Smooth muscle cell of the coronary artery (primary cell): ENCODE data around the gene PAWR. TPM values are rescaled to one million over a fixed set of nuclear protein-coding genes. Genes with fewer than 3 reads are reported as not detected.

Experiments
- total RNA-seq: library from RNA; depleted of rRNA; stranded (reverse); fragments of >200 nt; gene quantifications from 2 replicates; pipeline ENCODE4 v1.2.3, GENCODE V29; 2014; ENCODE audit warnings: low replicate concordance

PAWR gene, protein sequence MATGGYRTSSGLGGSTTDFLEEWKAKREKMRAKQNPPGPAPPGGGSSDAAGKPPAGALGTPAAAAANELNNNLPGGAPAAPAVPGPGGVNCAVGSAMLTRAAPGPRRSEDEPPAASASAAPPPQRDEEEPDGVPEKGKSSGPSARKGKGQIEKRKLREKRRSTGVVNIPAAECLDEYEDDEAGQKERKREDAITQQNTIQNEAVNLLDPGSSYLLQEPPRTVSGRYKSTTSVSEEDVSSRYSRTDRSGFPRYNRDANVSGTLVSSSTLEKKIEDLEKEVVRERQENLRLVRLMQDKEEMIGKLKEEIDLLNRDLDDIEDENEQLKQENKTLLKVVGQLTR
- total RNA-seq, result 14.3 and 98.7 TPM in 2 replicates

DNA sequence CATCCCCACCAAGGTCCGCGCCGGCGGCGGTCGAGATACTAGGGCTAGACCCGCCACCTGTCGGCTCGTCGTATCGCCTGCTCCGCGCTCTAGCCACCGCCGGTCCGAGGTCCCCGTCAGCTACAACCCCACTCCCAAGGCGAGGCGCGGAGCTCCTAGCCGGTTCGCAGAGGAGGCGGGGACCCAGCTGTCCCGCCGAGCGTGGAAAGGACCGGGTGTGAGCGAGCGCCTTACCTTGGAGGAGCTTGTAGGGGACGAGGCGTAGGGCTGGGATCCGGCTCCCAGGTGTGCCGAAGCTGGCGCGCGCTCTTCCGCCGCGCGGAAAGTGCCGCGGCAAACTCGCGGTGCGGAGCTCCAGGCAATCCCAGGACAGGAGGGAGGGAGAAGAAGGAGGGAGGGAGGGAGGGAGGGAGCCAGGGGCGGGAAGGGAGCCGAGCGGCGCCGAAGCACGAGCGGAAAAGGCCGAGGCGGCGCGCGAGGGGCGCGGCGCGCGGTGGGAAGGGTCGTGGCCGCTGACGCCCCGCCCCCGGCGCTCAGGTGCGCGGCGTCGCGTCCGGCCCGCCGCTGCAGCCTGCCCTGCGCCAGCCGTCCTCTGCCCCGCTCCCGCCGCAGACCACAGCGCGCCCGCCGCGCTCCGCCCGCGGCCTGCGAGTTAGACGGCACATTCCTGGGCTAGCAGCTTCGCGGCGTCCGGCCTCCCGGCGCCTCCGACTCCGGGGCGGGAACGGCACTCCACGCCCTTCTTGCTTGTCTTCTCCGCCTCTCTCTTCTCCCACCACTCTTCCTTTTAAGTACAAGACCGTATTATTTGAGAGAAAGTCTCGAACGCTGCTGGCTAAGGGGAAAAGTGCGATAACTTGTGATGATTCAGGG lies at the start of gene PAWR:
Gene PAWR (minus strand): TSS at position 327 of the 873 bp plus-strand sequence. CDS start 720 bp downstream, outside the sequence.

Other genes starting within 250 kb of the PAWR start
- 100 and 103 TPM in 2 replicates for gene PPP1R12A, start 244.1 kb upstream of the PAWR start, total RNA-seq